Activated CD8-positive, alpha-beta memory T cell treated with anti-CD3 and anti-CD28 coated beads for 1 hour (primary cell): ENCODE results near the gene TNFRSF1A.

Experiments used
- DNase-seq, 2 donors: peaks; one replicate each; pipeline ENCODE4 v3.0.0-alpha.2; 2020; ENCODE audit warnings: low read depth in 1 of 2; ENCODE audit errors: extremely low read depth in 1 of 2

TNFRSF1A gene

DNA sequence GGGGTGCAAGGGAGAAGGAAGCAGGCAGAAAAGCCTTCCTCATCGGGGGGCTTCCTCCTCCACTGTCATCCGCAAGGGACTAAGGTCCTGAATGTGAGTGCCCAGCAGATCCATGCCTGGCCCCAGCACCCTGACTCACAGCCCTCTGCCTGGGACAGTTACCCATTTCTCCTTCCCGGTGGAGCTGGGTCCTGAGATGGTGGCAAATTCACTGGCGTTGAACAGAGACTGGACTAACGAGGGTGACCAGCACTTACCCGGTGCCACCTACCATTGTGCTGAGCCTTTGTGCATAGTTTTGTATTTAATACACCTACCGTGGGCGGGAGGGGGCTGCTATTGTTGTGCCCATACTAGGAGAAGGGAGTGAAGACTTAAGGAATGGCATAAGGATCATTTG is 62.2 kb downstream of the TNFRSF1A start:
- no peak for DNase-seq

DNA sequence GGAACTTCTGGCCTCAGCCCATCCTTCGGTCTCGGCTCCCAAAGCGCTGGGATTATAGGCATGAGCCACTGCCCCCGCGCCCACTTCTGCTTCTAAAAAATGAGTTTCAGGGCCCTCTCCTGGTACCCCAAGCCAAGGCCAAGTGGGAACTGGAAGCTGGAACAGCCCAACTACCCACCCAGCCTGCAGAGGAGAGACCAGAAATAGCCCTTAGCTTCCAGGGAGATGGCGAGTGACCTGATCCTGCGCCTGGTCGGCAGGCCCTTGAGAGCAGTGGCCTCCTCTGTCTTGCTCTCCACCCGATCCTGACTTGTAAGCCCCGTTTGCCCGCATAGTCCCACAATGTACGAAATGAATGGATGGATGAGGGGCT is 62.6 kb downstream of the TNFRSF1A start:
- DNase-seq = no peak
